Endothelial cell of umbilical vein (primary cell): ENCODE data around the gene PLK5. TPM values are rescaled to one million over a fixed set of nuclear protein-coding genes. Genes with fewer than 3 reads are reported as not detected.

Experiments
- BruUV-seq: library from RNA; stranded (reverse); fragments of 400-500 nt; replicated peaks from 2 replicates; lab custom pipeline; 2021; lab: Mats Ljungman, UMichigan
- CTCF ChIA-PET: fragments of 300-600, 350-600 bp; sonication (Branson Sonifier 250); formaldehyde crosslinking; loops from one replicate; lab custom pipeline; 2021; ENCODE audit warnings: antibody characterized with exemption, inconsistent platforms; lab: Charles Lee
- POLR2A ChIA-PET: fragments of 300-600, 350-600 bp; sonication (Branson Sonifier 250); formaldehyde crosslinking; loops from one replicate; lab custom pipeline; 2021; ENCODE audit warnings: antibody characterized with exemption, inconsistent platforms; lab: Charles Lee
- DNase-seq: peaks from one replicate; pipeline ENCODE4 v3.0.0-alpha.2; 2011; ENCODE audit warnings: low read depth, low spot score
- FAIRE-seq: peaks from 2 replicates; lab custom pipeline; 2011; peaks lifted over from hg19 to GRCh38; lab: Jason Lieb, UNC
- H2AFZ ChIP-seq: 2 replicates; pipeline ENCODE4 v1.6.0; 2012; ENCODE audit warnings: low read depth, low read length, control low read depth, inconsistent platforms
- H3K27ac ChIP-seq: 2 replicates; pipeline ENCODE4 v1.5.1; 2011; ENCODE audit warnings: low read depth, mild to moderate bottlenecking, control low read depth, low read length, moderate library complexity; ENCODE audit not compliant: insufficient read depth
- H3K27me3 ChIP-seq, 2 experiments: 2 replicates each; pipeline versions ENCODE4 v1.6.0 to v1.6.1; 2011; ENCODE audit warnings: low read length in 2 of 2, mixed read lengths in 1 of 2; ENCODE audit not compliant: control insufficient read depth in 2 of 2, insufficient read depth in 2 of 2
- H3K36me3 ChIP-seq, 2 experiments: 2 replicates in 1 of 2; 3 replicates in 1 of 2; pipeline ENCODE4 v1.5.1; 2011; ENCODE audit warnings: low read length in 2 of 2, mild to moderate bottlenecking in 1 of 2, moderate library complexity in 1 of 2; ENCODE audit not compliant: control insufficient read depth in 2 of 2, insufficient read depth in 2 of 2; ENCODE audit errors: extremely low read depth in 1 of 2
- H3K4me1 ChIP-seq: 3 replicates; pipeline ENCODE4 v1.5.1; 2011; ENCODE audit warnings: mild to moderate bottlenecking, low read length; ENCODE audit not compliant: control insufficient read depth, insufficient read depth; ENCODE audit errors: extremely low read depth
- H3K4me2 ChIP-seq: 2 replicates; pipeline ENCODE4 v1.6.1; 2011; ENCODE audit warnings: low read length, control low read depth, mixed read lengths; ENCODE audit not compliant: insufficient read depth
- H3K4me3 ChIP-seq, 3 experiments: fragments of 200-600 bp in 1 of 3; sonication (generic), shearing (Covaris generic) in 1 of 3; replicated peaks in 1 of 3; 2 replicates each; pipeline ENCODE4 v1.5.1; 2011 to 2016; ENCODE audit warnings: control low read depth in 3 of 3, low read length in 3 of 3, mild to moderate bottlenecking in 2 of 3, inconsistent platforms in 1 of 3, low read depth in 1 of 3, moderate library complexity in 1 of 3; ENCODE audit not compliant: insufficient read depth in 1 of 3
- H3K79me2 ChIP-seq: 2 replicates; pipeline ENCODE4 v1.6.0; 2012; ENCODE audit warnings: low read length, inconsistent platforms; ENCODE audit not compliant: control insufficient read depth, insufficient read depth
- H3K9ac ChIP-seq: replicated peaks from 2 replicates; pipeline ENCODE3; 2011; ENCODE audit warnings: low read length, control low read depth; ENCODE audit not compliant: insufficient read depth; ENCODE audit errors: extremely low read depth
- H3K9me1 ChIP-seq: replicated peaks from 3 replicates; pipeline ENCODE4 v1.6.0; 2011; ENCODE audit warnings: mild to moderate bottlenecking, low read length; ENCODE audit not compliant: control insufficient read depth, insufficient read depth; ENCODE audit errors: extremely low read depth
- H3K9me3 ChIP-seq: replicated peaks from 2 replicates; pipeline ENCODE4 v1.5.1; 2012; ENCODE audit warnings: low read length, inconsistent platforms; ENCODE audit not compliant: control insufficient read depth, insufficient read depth
- H4K20me1 ChIP-seq: replicated peaks from 2 replicates; pipeline ENCODE3; 2011; ENCODE audit warnings: mild to moderate bottlenecking, low read length; ENCODE audit not compliant: control insufficient read depth, insufficient read depth; ENCODE audit errors: extremely low read depth
- CTCF ChIP-seq, 2 donors: IDR thresholded peaks; 1 replicate in 1 of 2; 2 replicates in 1 of 2; pipeline ENCODE4 v1.5.1; 2011; ENCODE audit warnings: low read length in 2 of 2, mild to moderate bottlenecking in 2 of 2, moderate library complexity in 2 of 2, control low read depth in 1 of 2, inconsistent platforms in 1 of 2, low read depth in 1 of 2; ENCODE audit not compliant: insufficient read depth in 1 of 2; ENCODE audit errors: extremely low read depth in 1 of 2
- EZH2 ChIP-seq: IDR thresholded peaks from 2 replicates; pipeline ENCODE4 v1.6.1; 2012; ENCODE audit warnings: borderline replicate concordance, low read depth, mild to moderate bottlenecking, moderate library complexity, low read length, inconsistent platforms; ENCODE audit not compliant: severe bottlenecking
- FOS ChIP-seq: IDR thresholded peaks from 2 replicates; pipeline ENCODE4 v1.6.1; 2011; ENCODE audit warnings: mild to moderate bottlenecking, low read length, moderate library complexity, borderline replicate concordance; ENCODE audit not compliant: insufficient read depth
- GATA2 ChIP-seq: IDR thresholded peaks from 2 replicates; pipeline ENCODE4 v1.7.0; 2011; ENCODE audit warnings: low read depth, mild to moderate bottlenecking, moderate library complexity, mixed read lengths, low read length; ENCODE audit not compliant: insufficient read length, insufficient read depth
- JUN ChIP-seq: IDR thresholded peaks from 2 replicates; pipeline ENCODE4 v1.6.1; 2011; ENCODE audit warnings: borderline replicate concordance, low read depth; ENCODE audit not compliant: insufficient read length, insufficient read depth
- MAX ChIP-seq: IDR thresholded peaks from 2 replicates; pipeline ENCODE4 v1.6.1; 2011; ENCODE audit not compliant: insufficient read depth, insufficient read length
- MYC ChIP-seq: IDR thresholded peaks from one replicate; pipeline ENCODE4 v1.6.1; 2011; ENCODE audit warnings: mild to moderate bottlenecking, low read depth, low read length
- POLR2A ChIP-seq: IDR thresholded peaks from 2 replicates; pipeline ENCODE4 v1.6.1; 2012; ENCODE audit warnings: low read depth, mild to moderate bottlenecking, control low read depth, low read length
- POLR2AphosphoS5 ChIP-seq: IDR thresholded peaks from 2 replicates; pipeline ENCODE4 v1.6.1; 2012; ENCODE audit warnings: low read depth, mild to moderate bottlenecking, control low read depth, low read length, moderate library complexity; ENCODE audit not compliant: insufficient read depth
- dilution Hi-C: fragments of 300-500 bp; cut with MboI; formaldehyde crosslinking; loops from one replicate; pipeline ENCODE4 v1.15.0; 2019; ENCODE audit warnings: low sequenced_read_pairs; ENCODE audit not compliant: extremely low pct_ligation_motif_present
- intact Hi-C: fragments of 100-400 bp; cut with micrococcal nuclease; formaldehyde crosslinking; loops from one replicate; pipeline ENCODE4 v1.10.0; 2022
- polyA plus RNA-seq, 4 experiments: library from polyadenylated mRNA; depleted of rRNA in 3 of 4; stranded (reverse) in 3 of 4; unstranded in 1 of 4; fragments of >200 nt; gene quantifications; 2 replicates each; pipeline versions ENCODE4 v1.2.1 to v1.2.3, GENCODE V29; 2011 to 2012; ENCODE audit warnings: missing spikeins in 1 of 4
- total RNA-seq: library from RNA; stranded (reverse); gene quantifications from 2 replicates; pipeline ENCODE4 v1.2.3, GENCODE V29; 2021

Gene PLK5
- total and polyA plus RNA-seq, 2 donors (not counting 3 experiments of a cell fraction or from before 2014, with no cell fraction given), result not detected

DNA sequence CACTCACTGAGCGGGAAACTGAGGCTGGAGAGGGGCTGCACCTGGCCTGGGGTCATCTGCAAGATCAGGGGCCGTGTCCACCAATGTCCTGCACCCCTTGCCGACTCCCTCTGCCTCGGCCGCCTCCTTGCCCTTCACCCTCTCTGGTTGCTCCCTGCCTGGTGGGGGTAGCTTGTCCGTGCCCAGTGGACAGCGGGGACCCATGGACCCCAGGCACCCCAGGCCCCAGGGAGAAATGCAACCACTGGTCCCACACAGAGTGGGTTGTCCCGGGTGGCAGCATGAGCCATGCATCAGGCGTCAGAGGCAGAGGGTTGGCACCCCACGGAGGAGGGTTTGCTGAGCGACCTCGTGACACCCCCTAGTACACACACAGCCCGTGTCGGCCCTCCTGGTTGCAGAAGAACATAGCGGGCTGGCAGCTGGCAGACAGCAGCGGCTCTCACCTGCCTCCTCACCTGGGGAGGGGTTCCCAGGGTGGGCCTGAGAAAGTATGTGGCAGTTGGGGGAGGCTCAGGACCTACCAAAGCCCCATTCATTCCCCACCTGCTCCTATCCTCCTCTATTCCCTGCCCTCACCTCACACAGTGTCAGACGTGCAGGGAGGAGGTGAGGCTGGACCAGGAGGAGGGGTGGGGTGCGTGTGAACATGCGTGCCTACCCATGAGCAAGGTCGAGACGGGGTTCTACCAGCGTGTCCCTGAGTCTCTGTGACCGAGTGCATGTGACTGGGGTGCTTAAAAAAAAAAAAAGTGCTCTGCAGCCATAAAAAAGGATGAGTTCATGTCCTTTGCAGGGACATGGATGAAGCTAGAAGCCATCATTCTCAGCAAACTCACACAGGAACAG is 19.7 kb upstream of the PLK5 start:
- no peaks in the 10 kb centered on the region for H4K20me1 ChIP-seq
- no peaks in the 10 kb centered on the region for H3K36me3 ChIP-seq
- dilution Hi-C loops, result no loop called here
- no peak overlapping the region for H3K4me2 ChIP-seq
- CTCF ChIA-PET, result interaction anchor here (0.9 kb wide), 1 partner anchor 168 kb away, joined by 3 read pairs; no protein-coding TSS in a partner anchor
- intact Hi-C loops, result no loop called here
- no TSS peak for BruUV-seq
- no peak overlapping the region for H2AFZ ChIP-seq
- no peak overlapping the region for H3K27ac ChIP-seq
- no peak overlapping the region for H3K4me3 ChIP-seq
- H3K4me1 ChIP-seq, result no peaks in the 10 kb centered on the region
- no peaks in the 10 kb centered on the region for H3K9me1 ChIP-seq
- no peaks in the 10 kb centered on the region for H3K9me3 ChIP-seq
- DNase-seq, result no peak
- H3K27me3 ChIP-seq, result peaks cover 4 to 5% of the 10 kb centered on the region in 2 experiments
- POLR2A ChIA-PET, result no interaction called here
- FAIRE-seq, result no peak
- no peak for TF ChIP-seq POLR2A
- no peak for TF ChIP-seq MAX
- no peak for TF ChIP-seq MYC
- no peak for TF ChIP-seq GATA2
- TF ChIP-seq EZH2, result no peak
- no peak for TF ChIP-seq JUN
- TF ChIP-seq POLR2AphosphoS5, result no peak
- TF ChIP-seq FOS, result no peak
- no peak for TF ChIP-seq CTCF (IDR thresholded peaks at IDR 0.05; ENCODE audit: extremely low read depth in 1 of 2, insufficient read depth in 1 of 2, low read depth in 1 of 2, low read length in 2 of 2)
- H3K79me2 ChIP-seq, result no peaks in the 10 kb centered on the region
- no peak overlapping the region for H3K9ac ChIP-seq
